Activated T-cell treated with anti-CD3 and anti-CD28 coated beads, Interleukin-2, amount 50 U/mL, for 24 hours (primary cell): ENCODE data around the gene NDUFS1.
"Not testable (repeated sequence)": the region's sequence is repeated elsewhere in the genome, so short reads cannot be mapped to it uniquely, and the experiment has no call there.

Experiments
- DNase-seq: peaks from one replicate; pipeline ENCODE4 v3.0.0-alpha.2; 2020
- H3K27ac Mint-ChIP-seq: 2 replicates; pipeline ENCODE4 v1.8.0; 2020; ENCODE audit warnings: mild to moderate bottlenecking, mixed read lengths
- H3K27me3 Mint-ChIP-seq: 2 replicates; pipeline ENCODE4 v1.8.0; 2020; ENCODE audit warnings: mixed read lengths
- H3K36me3 Mint-ChIP-seq: 2 replicates; pipeline ENCODE4 v1.8.0; 2020; ENCODE audit warnings: low read depth, mixed read lengths
- H3K4me1 Mint-ChIP-seq: 2 replicates; pipeline ENCODE4 v1.8.0; 2020; ENCODE audit warnings: low read depth, mixed read lengths
- H3K4me3 Mint-ChIP-seq: 2 replicates; pipeline ENCODE4 v1.8.0; 2020; ENCODE audit warnings: mild to moderate bottlenecking, moderate library complexity, mixed read lengths
- H3K9me3 Mint-ChIP-seq: 2 replicates; pipeline ENCODE4 v1.8.0; 2020; ENCODE audit warnings: mixed read lengths

The NDUFS1 gene

DNA sequence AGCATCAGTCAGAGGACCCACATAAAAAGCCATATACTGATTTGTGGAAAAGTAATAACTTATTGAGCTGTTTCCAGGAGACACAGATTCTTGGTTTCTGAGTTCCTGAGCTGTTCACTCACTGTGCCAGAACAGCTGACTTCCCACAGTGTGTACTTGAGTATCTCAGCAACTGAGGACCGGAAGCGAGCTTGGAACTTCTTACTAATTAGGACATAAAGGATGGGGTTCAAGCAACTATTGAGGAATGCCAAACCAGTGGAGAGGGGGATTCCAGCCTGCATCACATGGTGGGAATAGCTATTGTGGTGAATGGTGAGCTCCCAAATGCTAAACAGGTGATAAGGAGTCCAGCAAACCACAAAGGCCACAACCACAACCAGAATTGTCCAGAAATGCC, 16.9 kb upstream of the NDUFS1 start:
- H3K4me3 Mint-ChIP-seq = no peak overlapping the region
- no peaks in the 10 kb centered on the region for H3K9me3 Mint-ChIP-seq
- no peaks in the 10 kb centered on the region for H3K4me1 Mint-ChIP-seq
- H3K27ac Mint-ChIP-seq = no peak overlapping the region
- H3K27me3 Mint-ChIP-seq = no peaks in the 10 kb centered on the region
- H3K36me3 Mint-ChIP-seq = no peaks in the 10 kb centered on the region
- no peak for DNase-seq

- no peak overlapping the region for H3K4me3 Mint-ChIP-seq
- no peaks in the 10 kb centered on the region for H3K4me1 Mint-ChIP-seq
- H3K9me3 Mint-ChIP-seq = no peaks in the 10 kb centered on the region
- no peaks in the 10 kb centered on the region for H3K27me3 Mint-ChIP-seq
- H3K36me3 Mint-ChIP-seq = peaks cover 19% of the 10 kb centered on the region
- no peak overlapping the region for H3K27ac Mint-ChIP-seq
- no peak for DNase-seq
Observed at GRCh38 chr2:206173147-206173546, 13.9 kb upstream of the NDUFS1 start.

DNA sequence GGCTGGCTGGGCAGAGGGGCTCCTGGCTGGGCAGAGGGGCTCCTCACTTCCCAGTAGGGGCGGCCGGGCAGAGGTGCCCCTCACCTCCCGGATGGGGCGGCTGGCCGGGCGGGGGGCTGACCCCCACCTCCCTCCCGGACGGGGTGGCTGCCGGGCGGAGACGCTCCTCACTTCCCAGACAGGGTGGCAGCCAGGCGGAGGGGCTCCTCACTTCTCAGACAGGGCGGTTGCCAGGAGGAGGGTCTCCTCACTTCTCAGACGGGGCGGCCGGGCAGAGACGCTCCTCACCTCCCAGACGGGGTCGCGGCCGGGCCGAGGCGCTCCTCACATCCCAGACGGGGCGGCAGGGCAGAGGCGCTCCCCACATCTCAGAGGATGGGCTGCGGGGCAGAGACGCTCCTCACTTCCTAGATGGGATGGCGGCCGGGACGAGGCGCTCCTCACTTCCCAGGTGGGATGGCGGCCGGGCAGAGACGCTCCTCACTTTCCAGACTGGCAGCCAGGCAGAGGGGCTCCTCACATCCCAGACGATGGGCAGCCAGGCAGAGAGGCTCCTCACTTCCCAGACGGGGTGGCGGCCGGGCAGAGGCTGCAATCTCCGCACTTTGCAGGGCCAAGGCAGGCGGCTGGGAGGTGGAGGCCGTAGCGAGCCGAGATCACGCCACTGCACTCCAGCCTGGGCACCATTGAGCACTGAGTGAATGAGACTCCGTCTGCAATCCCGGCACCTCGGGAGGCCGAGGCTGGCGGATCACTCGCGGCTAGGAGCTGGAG, 12.6 kb upstream of the NDUFS1 start:
- H3K36me3 Mint-ChIP-seq = peaks cover 30% of the 10 kb centered on the region
- not testable (repeated sequence) for H3K4me1 Mint-ChIP-seq, H3K27ac Mint-ChIP-seq, H3K9me3 Mint-ChIP-seq, DNase-seq, H3K4me3 Mint-ChIP-seq, H3K27me3 Mint-ChIP-seq

- not testable (repeated sequence) for H3K4me3 Mint-ChIP-seq, H3K4me1 Mint-ChIP-seq, H3K27me3 Mint-ChIP-seq, H3K27ac Mint-ChIP-seq, DNase-seq, H3K9me3 Mint-ChIP-seq
- H3K36me3 Mint-ChIP-seq = peaks cover 62% of the 10 kb centered on the region
Observed at GRCh38 chr2:206168230-206168629, 9.0 kb upstream of the NDUFS1 start.

GRCh38 chr2:206164261-206164862, 5.1 kb upstream of the NDUFS1 start:
- no peak for DNase-seq
- Mint-ChIP-seq H3K27me3 (no peaks in the 10 kb centered on the region), H3K27ac (no peak overlapping the region)

DNA sequence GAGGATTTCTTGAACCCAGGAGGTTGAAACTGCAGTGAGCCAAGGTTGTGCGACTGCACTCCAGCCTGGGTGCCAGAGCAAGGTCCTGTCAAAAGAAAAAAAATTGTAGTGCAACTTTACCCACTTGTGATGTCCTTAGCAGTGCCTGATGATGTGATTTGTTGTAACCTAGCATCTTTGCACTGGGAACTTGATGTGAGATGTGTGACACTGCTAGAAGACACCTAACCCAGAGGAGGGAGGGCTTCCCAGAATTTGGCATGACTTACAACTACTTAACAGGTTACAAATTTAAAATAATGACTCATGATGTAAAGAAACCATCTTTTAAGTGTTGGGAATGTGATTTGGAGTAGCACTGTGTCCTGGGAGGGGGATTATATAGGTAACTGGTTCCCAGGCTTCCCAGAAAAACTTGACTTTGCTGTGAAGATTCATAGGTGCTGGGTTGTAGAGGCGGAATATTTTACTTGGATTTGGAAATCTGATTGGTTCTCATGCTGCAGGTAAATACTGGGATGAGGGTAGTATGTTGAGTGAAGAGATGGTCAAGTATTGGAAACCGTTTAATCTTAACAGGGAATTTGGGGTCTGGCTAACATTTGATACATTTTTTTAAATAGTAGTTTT, 4.1 kb upstream of the NDUFS1 start:
- Mint-ChIP-seq H3K36me3 (peaks cover 93% of the 10 kb centered on the region), H3K4me1 (peaks cover 33% of the 10 kb centered on the region), H3K27ac (peak overlapping the region; percentile 100), H3K9me3 (no peaks in the 10 kb centered on the region), H3K27me3 (no peaks in the 10 kb centered on the region), H3K4me3 (peak overlapping the region; percentile 98)
- DNase-seq = no peak

More at GRCh38 chr2:206164261-206164862, 5.1 kb upstream of the NDUFS1 start:
- Mint-ChIP-seq H3K9me3 (no peaks in the 10 kb centered on the region), H3K4me1 (peaks cover 31% of the 10 kb centered on the region), H3K36me3 (peaks cover 94% of the 10 kb centered on the region), H3K4me3 (no peak overlapping the region)

- peak overlapping the region; percentile 98 for H3K4me3 Mint-ChIP-seq
- peak overlapping the region; percentile 100 for H3K27ac Mint-ChIP-seq
- H3K9me3 Mint-ChIP-seq, H3K27me3 Mint-ChIP-seq, DNase-seq: not testable (repeated sequence)
- H3K4me1 Mint-ChIP-seq = peaks cover 41% of the 10 kb centered on the region
- peaks cover 89% of the 10 kb centered on the region for H3K36me3 Mint-ChIP-seq
Observed at GRCh38 chr2:206162401-206162800, 3.2 kb upstream of the NDUFS1 start.

DNA sequence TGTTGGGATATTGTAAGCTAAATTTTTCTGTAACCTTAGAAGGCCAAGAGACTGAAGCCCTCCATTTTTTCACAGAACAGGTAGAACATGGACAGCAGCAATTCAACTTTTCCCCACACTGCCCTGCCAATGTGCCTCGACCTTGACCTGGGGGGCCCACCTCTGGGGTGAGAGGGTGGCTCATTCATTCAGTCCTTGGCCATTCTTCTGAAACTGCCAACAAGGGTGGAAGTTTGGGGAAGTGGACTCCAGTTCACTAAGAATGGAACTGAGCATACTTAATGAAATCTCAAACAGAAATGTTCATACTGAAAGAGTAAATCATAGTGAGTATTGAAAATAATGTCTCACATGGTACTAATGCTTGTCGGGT, 1.5 kb upstream of the NDUFS1 start:
- peaks cover 84% of the 10 kb centered on the region for H3K36me3 Mint-ChIP-seq
- H3K27me3 Mint-ChIP-seq = no peaks in the 10 kb centered on the region
- H3K4me1 Mint-ChIP-seq = peaks cover 49% of the 10 kb centered on the region
- H3K9me3 Mint-ChIP-seq = no peaks in the 10 kb centered on the region
- peak overlapping the region; percentile 100 for H3K27ac Mint-ChIP-seq
- H3K4me3 Mint-ChIP-seq = peak overlapping the region; percentile 98
- peak; percentile 46 for DNase-seq

DNA sequence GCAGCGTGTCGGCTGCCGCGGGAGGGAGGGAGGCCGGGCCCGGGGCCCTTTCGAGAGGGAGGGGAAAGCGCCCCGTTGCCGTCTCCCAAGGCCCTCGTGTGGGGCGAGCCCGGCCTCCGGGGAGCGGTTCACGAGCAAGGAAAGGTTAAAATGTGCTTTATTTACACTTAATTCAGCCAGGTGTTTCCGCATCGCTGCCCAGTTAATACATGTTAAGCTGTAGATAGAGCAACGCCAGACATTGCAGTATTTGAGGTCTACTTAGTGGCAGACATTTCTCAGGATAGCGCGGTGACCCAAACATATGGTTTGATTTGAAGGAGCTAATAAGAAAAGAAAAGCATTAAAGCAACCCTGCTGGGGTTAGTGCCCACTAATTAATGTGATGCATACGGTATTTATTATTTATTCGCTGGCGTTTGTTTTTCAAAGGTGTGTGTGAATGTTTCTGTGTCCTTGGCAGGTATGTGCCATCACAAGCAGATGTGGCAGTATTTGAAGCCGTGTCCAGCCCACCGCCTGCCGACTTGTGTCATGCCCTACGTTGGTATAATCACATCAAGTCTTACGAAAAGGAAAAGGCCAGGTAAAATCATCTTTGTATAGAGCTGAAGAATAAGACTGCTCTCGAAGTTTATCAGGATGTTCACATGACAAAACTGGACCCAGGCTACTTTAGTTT, 1.0 kb upstream of the NDUFS1 start:
- DNase-seq = peak; percentile 37
- H3K36me3 Mint-ChIP-seq = peaks cover 84% of the 10 kb centered on the region
- no peaks in the 10 kb centered on the region for H3K27me3 Mint-ChIP-seq

DNA sequence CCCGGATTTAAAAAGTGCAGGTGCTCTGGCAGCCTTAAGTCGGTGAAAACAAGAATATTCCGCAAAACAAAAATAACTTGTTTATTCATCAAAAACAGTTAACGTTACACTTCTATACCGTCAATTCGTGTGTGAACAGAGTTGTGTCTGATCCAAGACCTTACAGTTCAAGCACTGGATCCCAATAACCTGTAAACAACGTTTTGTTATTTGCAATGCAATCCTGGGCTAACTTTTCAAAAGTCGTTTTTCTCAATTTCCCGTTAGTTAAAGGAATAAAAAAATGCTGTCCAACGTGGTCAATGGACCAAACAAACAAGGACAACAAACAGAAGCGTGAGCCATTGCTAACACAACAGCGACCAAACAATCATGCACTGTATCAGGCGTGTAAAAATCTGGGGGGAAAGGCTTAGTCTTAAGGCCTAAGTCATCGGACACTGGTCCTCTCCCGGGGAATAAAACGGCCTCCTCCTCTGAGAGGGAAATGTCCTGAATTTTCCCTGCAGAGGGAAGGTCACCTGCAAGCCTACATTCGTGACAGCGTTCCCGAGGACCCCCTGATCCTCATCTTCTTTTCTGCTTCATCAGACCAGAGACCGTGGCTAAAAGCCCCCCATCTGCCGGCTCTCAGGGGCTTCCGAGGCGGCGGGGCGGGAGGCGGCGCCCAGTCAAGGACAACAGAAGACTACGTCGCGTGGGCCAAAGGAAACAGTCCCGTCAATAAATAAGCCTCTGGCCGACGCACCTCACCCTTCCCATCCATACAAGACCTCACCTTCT, 490 bp downstream of the NDUFS1 start:
- peaks cover 77% of the 10 kb centered on the region for H3K36me3 Mint-ChIP-seq
- H3K27ac Mint-ChIP-seq = peak overlapping the region; percentile 100
- no peaks in the 10 kb centered on the region for H3K27me3 Mint-ChIP-seq
- peak overlapping the region; percentile 98 for H3K4me3 Mint-ChIP-seq
- H3K9me3 Mint-ChIP-seq = no peaks in the 10 kb centered on the region
- DNase-seq = no peak
- peaks cover 54% of the 10 kb centered on the region for H3K4me1 Mint-ChIP-seq

More for the DNA sequence above, 1.0 kb upstream of the NDUFS1 start:
- H3K4me3 Mint-ChIP-seq = peak overlapping the region; percentile 98
- peaks cover 49% of the 10 kb centered on the region for H3K4me1 Mint-ChIP-seq
- no peaks in the 10 kb centered on the region for H3K9me3 Mint-ChIP-seq
- peak overlapping the region; percentile 100 for H3K27ac Mint-ChIP-seq

GRCh38 chr2:206157014-206157413, 2.2 kb downstream of the NDUFS1 start:
- Mint-ChIP-seq H3K27ac (peak overlapping the region; percentile 29), H3K4me3 (peak overlapping the region; percentile 98), H3K4me1 (peaks cover 40% of the 10 kb centered on the region), H3K36me3 (peaks cover 67% of the 10 kb centered on the region)
- DNase-seq, H3K27me3 Mint-ChIP-seq, H3K9me3 Mint-ChIP-seq: not testable (repeated sequence)

GRCh38 chr2:206154197-206154596, 5.0 kb downstream of the NDUFS1 start:
- Mint-ChIP-seq H3K9me3 (no peaks in the 10 kb centered on the region), H3K27me3 (no peaks in the 10 kb centered on the region), H3K36me3 (peaks cover 68% of the 10 kb centered on the region), H3K4me3 (no peak overlapping the region), H3K4me1 (peaks cover 34% of the 10 kb centered on the region), H3K27ac (peak overlapping the region; percentile 68)
- no peak for DNase-seq

- Mint-ChIP-seq H3K36me3 (peaks cover 79% of the 10 kb centered on the region), H3K9me3 (no peaks in the 10 kb centered on the region), H3K27ac (peak overlapping the region; percentile 1), H3K27me3 (no peaks in the 10 kb centered on the region), H3K4me1 (peaks cover 17% of the 10 kb centered on the region), H3K4me3 (no peak overlapping the region)
- DNase-seq = no peak
Observed at GRCh38 chr2:206150631-206151030, 8.6 kb downstream of the NDUFS1 start.

- H3K9me3 Mint-ChIP-seq = no peaks in the 10 kb centered on the region
- peaks cover 81% of the 10 kb centered on the region for H3K36me3 Mint-ChIP-seq
- no peak overlapping the region for H3K27ac Mint-ChIP-seq
Observed at GRCh38 chr2:206150168-206150567, 9.1 kb downstream of the NDUFS1 start.

More at GRCh38 chr2:206150168-206150567, 9.1 kb downstream of the NDUFS1 start:
- H3K4me3 Mint-ChIP-seq = no peak overlapping the region
- H3K27me3 Mint-ChIP-seq = no peaks in the 10 kb centered on the region
- no peak for DNase-seq
- H3K4me1 Mint-ChIP-seq = peaks cover 17% of the 10 kb centered on the region
